ENCODE measurements around the gene GPSM1.

The GPSM1 gene

GRCh38 chr9:136392538-136393449 is 65.5 kb downstream of the GPSM1 start:
- ChIA-PET CTCF (no interaction called here), POLR2A (interaction anchor here (0.5 to 1.0 kb wide), 2 partner anchors 10 to 30 kb away, joined by 3 read pairs; no protein-coding TSS in a partner anchor)
- no peak for DNase-seq (ENCODE audit: extremely low spot score)
- TF ChIP-seq HDGF (IDR thresholded peaks at IDR 0.05; ENCODE audit: borderline replicate concordance) (no peak), FOXM1 (IDR thresholded peaks at IDR 0.05; ENCODE audit: borderline replicate concordance) (no peak), L3MBTL2 (conservative IDR thresholded peaks at IDR 0.05) (no peak), LEF1 (IDR thresholded peaks at IDR 0.05; ENCODE audit: borderline replicate concordance) (no peak), FOXA1 (IDR thresholded peaks at IDR 0.05) (no peak), ZNF384 (IDR thresholded peaks at IDR 0.05) (no peak)

GRCh38 chr9:136393531-136393930 is 66.2 kb downstream of the GPSM1 start:
- POLR2A ChIA-PET: no interaction called here

GRCh38 chr9:136394312-136395019 is 67.1 kb downstream of the GPSM1 start:
- ChIA-PET CTCF (no interaction called here), POLR2A (no interaction called here)
- TF ChIP-seq CTBP1 (IDR thresholded peaks at IDR 0.05; ENCODE audit: borderline replicate concordance) (no peak), PKNOX1 (IDR thresholded peaks at IDR 0.05) (no peak), L3MBTL2 (conservative IDR thresholded peaks at IDR 0.05) (no peak), SP1 (IDR thresholded peaks at IDR 0.05) (no peak)
- DNase-seq (ENCODE audit: extremely low spot score): no peak

More at GRCh38 chr9:136393531-136393930, 66.2 kb downstream of the GPSM1 start:
- CTCF ChIA-PET: no interaction called here
- TF ChIP-seq ARNT (IDR thresholded peaks at IDR 0.05) (no peak), TARDBP (IDR thresholded peaks at IDR 0.05) (no peak), NFRKB (IDR thresholded peaks at IDR 0.05) (no peak), PKNOX1 (IDR thresholded peaks at IDR 0.05) (no peak), HDGF (IDR thresholded peaks at IDR 0.05; ENCODE audit: borderline replicate concordance) (no peak), FOXK2 (IDR thresholded peaks at IDR 0.05) (no peak), FOXM1 (IDR thresholded peaks at IDR 0.05; ENCODE audit: borderline replicate concordance) (no peak), LEF1 (IDR thresholded peaks at IDR 0.05; ENCODE audit: borderline replicate concordance) (no peak), ELF4 (IDR thresholded peaks at IDR 0.05) (no peak), SUZ12 (IDR thresholded peaks at IDR 0.05) (no peak), SP1 (IDR thresholded peaks at IDR 0.05) (no peak)
- no peak for DNase-seq (ENCODE audit: extremely low spot score)

- no peak for DNase-seq (ENCODE audit: extremely low spot score)
- ChIA-PET CTCF (no interaction called here), POLR2A (no interaction called here)
- no peak for TF ChIP-seq TARDBP (IDR thresholded peaks at IDR 0.05)
- TF ChIP-seq ARNT (IDR thresholded peaks at IDR 0.05): no peak
- TF ChIP-seq BHLHE40 (IDR thresholded peaks at IDR 0.05; ENCODE audit: borderline replicate concordance): no peak
- TF ChIP-seq FOXA1 (IDR thresholded peaks at IDR 0.05): no peak
- no peak for TF ChIP-seq CTBP1 (IDR thresholded peaks at IDR 0.05; ENCODE audit: borderline replicate concordance)
- TF ChIP-seq SP1 (IDR thresholded peaks at IDR 0.05): no peak
- no peak for TF ChIP-seq NFRKB (IDR thresholded peaks at IDR 0.05)
- no peak for TF ChIP-seq ELF4 (IDR thresholded peaks at IDR 0.05)
- TF ChIP-seq SUZ12 (IDR thresholded peaks at IDR 0.05): no peak
- TF ChIP-seq ZNF384 (IDR thresholded peaks at IDR 0.05): no peak
- TF ChIP-seq FOXK2 (IDR thresholded peaks at IDR 0.05): no peak
- no peak for TF ChIP-seq FOXM1 (IDR thresholded peaks at IDR 0.05; ENCODE audit: borderline replicate concordance)
- TF ChIP-seq LEF1 (IDR thresholded peaks at IDR 0.05; ENCODE audit: borderline replicate concordance): no peak
- TF ChIP-seq PKNOX1 (IDR thresholded peaks at IDR 0.05): no peak
- no peak for TF ChIP-seq L3MBTL2 (conservative IDR thresholded peaks at IDR 0.05)
- no peak for TF ChIP-seq HDGF (IDR thresholded peaks at IDR 0.05; ENCODE audit: borderline replicate concordance)
Observed at GRCh38 chr9:136395020-136395340, 67.6 kb downstream of the GPSM1 start.

- POLR2A ChIA-PET: no interaction called here
- no peak for DNase-seq (ENCODE audit: extremely low spot score)
- TF ChIP-seq HDGF (IDR thresholded peaks at IDR 0.05; ENCODE audit: borderline replicate concordance): no peak
- TF ChIP-seq ARNT (IDR thresholded peaks at IDR 0.05): no peak
- no peak for TF ChIP-seq FOXM1 (IDR thresholded peaks at IDR 0.05; ENCODE audit: borderline replicate concordance)
- no peak for TF ChIP-seq BHLHE40 (IDR thresholded peaks at IDR 0.05; ENCODE audit: borderline replicate concordance)
- no peak for TF ChIP-seq FOXA1 (IDR thresholded peaks at IDR 0.05)
- TF ChIP-seq LEF1 (IDR thresholded peaks at IDR 0.05; ENCODE audit: borderline replicate concordance): no peak
- TF ChIP-seq ELF4 (IDR thresholded peaks at IDR 0.05): no peak
- TF ChIP-seq TARDBP (IDR thresholded peaks at IDR 0.05): no peak
- TF ChIP-seq L3MBTL2 (conservative IDR thresholded peaks at IDR 0.05): no peak
- no peak for TF ChIP-seq PKNOX1 (IDR thresholded peaks at IDR 0.05)
- TF ChIP-seq ZNF384 (IDR thresholded peaks at IDR 0.05): no peak
- CTCF ChIA-PET: no interaction called here
Observed at GRCh38 chr9:136395345-136396218, 68.2 kb downstream of the GPSM1 start.

Data from HEK293T (cell line).